Left cardiac atrium (tissue), 4 donors: ENCODE data around the gene PMF1. TPM values are rescaled to one million over a fixed set of nuclear protein-coding genes. Genes with fewer than 3 reads are reported as not detected.
"Not testable (repeated sequence)": the region's sequence is repeated elsewhere in the genome, so short reads cannot be mapped to it uniquely, and the experiment has no call there.

ENCODE experiments used
- ATAC-seq, 2 donors: fragments of 200-7000 bp; cut with Tn5 transposase; one replicate each; pipeline ENCODE4 v1.9.1; 2020; ENCODE audit warnings: mild to moderate bottlenecking in 2 of 2, moderate library complexity in 2 of 2
- DNase-seq: peaks from one replicate; pipeline ENCODE4 v3.0.0-alpha.2; 2020
- intact Hi-C, 2 donors: fragments of 100-400 bp; cut with DNase I; formaldehyde crosslinking; loops; one replicate each; pipeline versions ENCODE4 v1.14.1 to v1.15.1; 2022 to 2023
- total RNA-seq, 2 donors: library from RNA; stranded (reverse); fragmentation: NEBNext Ultra II Directional; extraction: Animal tissue kit (Norgen Biotek cat#: 25700); gene quantifications; one replicate each; pipeline ENCODE4 v1.2.1, GENCODE V29; 2021
- donor health status: DM: no; HTN: yes; CAD: no.
- donor health status: DM: no; HTN: yes; CAD: no; lungs with severe emphysema.
- donor health status: DM: yes; HTN: yes; CAD: no.
- donor health status: Dilated cardiomyopathy.

PMF1 gene
- total RNA-seq, 2 donors from 2014 or later = 47.4 to 62.8 TPM

DNA sequence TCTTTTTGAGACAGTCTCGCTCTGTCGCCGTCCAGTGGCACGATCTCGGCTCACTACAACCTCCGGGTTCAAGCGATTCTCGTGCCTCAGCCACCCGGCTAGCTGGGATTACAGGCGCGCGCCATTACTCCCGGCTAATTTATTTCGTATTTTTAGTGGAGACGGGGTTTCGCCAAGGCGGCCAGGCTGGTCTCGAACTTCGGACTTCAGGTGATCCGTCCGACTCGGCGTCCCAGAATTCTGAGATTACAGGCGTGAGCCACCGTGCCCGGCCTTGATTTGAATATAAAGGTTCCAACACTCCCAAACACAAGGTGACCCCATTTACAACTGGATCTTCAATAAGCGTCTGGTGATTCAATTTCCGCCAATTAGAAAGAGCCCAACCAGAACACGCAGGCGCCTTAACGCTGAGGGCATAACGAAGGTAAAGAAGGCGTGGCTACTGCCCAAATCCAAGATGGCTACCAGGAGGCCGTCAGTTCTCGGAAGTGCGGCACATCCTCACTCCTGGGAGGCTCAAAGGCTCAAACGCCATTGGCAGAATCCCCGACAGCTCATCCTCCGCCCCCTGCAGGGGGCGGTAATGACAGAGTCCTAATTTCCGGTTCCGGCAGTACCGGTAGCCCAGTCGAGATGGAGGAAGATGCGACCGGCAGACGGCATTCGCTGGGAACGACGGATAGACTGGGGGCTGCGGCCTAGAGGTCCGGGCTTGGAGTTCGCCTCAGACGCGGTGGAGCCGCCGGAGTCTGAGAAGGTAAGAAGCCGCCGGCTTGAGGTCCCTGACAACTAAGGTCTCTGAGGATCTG is 19.1 kb upstream of the PMF1 start, which contains the start of gene SLC25A44:
TSS of gene SLC25A44 (plus strand) at position 617 of the 812 bp plus-strand sequence. CDS start 5,744 bp downstream, outside the sequence.
- peak; percentile 95 for DNase-seq
- peak; percentile 100 for ATAC-seq
- intact Hi-C loops = no loop called here

DNA sequence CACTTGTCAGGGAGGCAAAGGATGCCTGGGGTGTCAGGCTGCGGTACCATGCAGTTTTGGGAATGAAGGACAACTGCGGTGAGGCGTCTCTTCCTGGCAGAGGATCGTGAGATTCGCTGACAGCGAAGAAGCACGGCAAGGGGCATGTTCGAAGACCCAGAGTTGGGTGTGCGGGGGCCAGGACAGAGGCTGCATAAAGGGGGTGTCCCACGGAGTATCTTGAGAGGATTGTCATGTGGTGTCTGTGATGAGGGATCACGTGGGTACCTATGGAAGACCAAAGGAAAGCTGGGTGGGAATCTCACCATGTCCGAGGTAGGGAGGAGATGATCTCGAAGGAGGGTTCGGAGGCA is 18.5 kb upstream of the PMF1 start:
- DNase-seq = no peak
- ATAC-seq = peak in 1 of 2 donors; percentile 4

DNA sequence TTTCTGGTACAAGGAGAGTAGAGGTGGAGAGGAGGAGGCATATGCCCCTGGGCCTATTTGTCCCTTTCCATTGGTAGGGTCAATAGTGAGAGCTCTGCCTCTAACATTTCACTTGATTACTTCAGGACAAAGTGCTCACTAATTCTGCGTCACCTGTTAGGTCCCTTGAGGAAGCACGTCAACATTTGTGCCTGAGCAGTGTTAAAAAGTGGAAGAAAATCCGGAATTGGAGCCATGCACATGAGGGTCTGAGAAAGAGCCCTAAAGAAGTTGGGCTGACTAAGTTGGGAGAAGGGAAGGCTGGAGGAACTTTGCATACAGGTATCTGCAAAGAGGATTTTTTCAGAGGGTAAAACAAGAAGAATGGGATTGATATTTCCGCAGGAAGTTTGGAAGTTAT is 17.0 kb upstream of the PMF1 start:
- intact Hi-C loops = no loop called here
- DNase-seq (no peak), ATAC-seq (no peak)

More for the DNA sequence above, 18.5 kb upstream of the PMF1 start:
- intact Hi-C loops = no loop called here

DNA sequence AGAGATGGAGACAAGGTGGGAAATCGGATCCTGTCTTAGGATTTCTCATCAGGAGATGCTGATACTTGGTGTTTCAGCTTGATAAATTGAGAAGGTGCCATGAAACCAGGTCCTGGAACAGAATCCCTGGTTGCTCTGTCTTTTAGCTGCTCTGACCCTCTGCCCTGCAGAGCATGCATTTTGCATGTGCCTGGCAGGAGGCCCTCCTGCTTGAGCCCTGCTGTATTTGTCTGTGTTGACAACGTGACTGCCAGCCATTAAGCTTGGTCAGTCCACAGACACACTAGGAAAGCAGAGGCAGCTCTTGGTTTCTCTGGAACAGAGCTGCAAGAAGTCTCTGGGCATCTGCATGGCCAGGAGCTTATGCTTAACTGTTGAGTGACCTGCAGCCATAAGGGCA is 16.4 kb upstream of the PMF1 start:
- ATAC-seq (no peak), DNase-seq (no peak)
- intact Hi-C loops = no loop called here

DNA sequence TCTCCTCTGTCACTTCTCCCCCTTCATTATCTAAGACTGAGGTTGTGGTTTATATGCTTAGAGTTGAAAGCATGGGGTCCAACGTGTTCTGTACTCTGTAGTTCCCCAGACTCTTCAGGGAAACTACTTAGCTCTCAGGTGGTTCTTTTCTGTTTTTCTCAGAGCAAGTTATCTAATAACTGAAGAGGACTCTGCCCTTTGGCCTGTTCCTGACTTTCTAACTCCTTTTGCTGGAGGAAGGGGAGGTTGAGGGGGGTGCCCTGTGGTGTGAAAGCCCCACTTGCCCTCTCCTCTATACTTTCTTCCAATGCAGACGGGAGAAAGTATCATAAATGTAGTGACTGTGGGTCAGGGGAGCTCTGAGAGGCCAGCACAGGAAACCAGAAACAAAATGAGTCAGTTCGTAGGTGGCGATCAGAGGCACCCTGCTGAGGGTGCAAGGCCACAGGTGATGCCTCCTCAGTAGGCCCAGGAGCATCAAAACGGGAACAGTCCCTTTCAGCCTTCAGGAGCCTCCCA is 13.9 kb upstream of the PMF1 start:
- intact Hi-C loops = no loop called here
- DNase-seq = no peak
- ATAC-seq = no peak

DNA sequence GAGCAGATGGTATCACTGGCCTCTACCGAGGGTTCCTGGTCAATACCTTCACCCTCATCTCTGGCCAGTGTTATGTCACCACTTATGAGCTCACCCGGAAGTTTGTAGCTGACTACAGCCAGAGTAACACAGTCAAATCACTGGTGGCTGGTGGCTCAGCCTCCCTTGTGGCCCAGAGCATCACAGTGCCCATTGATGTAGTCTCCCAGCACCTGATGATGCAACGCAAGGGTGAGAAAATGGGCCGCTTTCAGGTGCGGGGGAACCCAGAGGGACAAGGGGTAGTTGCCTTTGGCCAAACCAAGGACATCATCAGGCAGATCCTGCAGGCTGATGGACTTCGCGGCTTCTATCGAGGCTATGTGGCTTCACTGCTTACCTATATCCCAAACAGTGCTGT is 12.8 kb upstream of the PMF1 start:
- intact Hi-C loops = no loop called here
- ATAC-seq = no peak
- DNase-seq = no peak

DNA sequence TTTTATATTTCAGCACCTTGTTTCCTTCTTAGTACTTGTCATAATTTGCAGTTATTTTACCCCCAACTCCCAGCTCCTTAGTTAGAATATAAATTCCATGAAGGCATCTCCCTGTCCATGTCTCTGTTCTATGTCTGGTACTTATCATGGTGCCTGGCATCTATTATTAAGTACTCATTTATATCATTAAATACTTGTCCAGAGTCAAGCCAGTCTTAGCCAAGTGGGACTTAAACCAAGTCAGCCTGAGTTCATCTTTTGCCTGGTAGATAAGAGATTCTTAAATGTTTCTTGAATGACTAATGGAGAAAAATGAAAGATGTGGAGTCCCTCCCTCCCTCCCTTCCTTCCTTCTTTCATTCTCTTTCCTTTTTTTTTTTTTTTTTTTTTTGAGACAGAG is 9.5 kb upstream of the PMF1 start:
- ATAC-seq (peak; percentile 55 to 86), DNase-seq (no peak)
- intact Hi-C loops = no loop called here

DNA sequence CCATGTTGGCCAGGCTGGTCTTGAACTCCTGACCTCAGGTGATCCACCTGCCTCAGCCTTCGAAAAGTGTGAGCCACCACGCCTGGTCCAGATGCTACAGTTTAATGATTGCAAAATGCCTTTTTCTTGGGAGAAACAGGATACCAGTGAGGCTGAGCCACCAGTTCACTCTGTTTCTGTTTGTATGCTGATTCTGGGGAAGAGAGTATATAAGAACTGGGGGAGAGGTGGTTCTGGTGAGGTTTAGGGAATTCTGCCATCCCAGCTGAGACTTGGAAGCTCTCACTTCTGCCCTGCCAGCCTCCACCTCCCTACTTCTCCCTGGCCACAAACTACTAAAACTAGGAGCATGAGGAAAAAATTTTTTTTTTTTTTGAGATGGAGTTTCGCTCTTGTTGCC is 8.1 kb upstream of the PMF1 start:
- intact Hi-C loops = no loop called here
- ATAC-seq (peak in 1 of 2 donors; percentile 41), DNase-seq (no peak)

DNA sequence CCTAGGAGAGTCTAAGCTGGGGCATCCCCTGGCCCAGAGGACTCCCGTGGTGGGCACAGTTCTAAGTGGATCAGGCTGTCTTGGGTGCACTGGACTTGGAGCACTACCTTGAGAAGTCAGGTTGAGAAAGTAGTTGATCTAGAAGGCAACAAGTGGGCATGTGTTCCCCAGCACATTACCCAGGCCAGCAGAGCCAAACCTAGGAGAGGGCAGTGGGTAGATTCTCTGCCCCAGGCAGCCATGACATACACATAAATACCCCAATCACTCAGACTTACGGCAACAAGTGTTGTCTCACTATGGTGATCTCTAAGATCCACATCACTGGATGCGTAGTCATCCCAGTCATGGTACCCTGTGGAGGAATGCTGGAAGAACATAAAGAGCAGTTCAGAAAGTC is 1.6 kb upstream of the PMF1 start:
- ATAC-seq = no peak
- intact Hi-C loops = loop anchor here in 1 of 2 donors (5.0 kb wide), 1 partner anchor 49 kb away; no protein-coding TSS in a partner anchor
- no peak for DNase-seq

DNA sequence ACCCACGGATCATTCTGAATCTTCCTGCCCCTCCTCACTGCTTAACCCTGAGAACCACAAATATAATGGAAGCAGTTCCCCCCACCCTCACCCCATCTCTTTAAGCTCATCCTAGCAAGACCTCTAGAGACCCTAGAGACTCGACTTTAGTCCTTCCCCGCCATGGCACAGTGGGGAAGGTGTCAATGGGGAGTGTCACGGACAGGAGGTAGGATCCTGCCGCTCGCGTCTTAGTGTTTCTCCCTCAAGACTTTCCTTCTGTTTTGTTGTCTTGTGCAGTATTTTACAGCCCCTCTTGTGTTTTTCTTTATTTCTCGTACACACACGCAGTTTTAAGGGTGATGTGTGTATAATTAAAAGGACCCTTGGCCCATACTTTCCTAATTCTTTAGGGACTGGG is 677 bp upstream of the PMF1 start:
- DNase-seq (no peak), ATAC-seq (no peak)
- intact Hi-C loops = loop anchor here in 1 of 2 donors (5.0 kb wide), 1 partner anchor 50 kb away; no protein-coding TSS in a partner anchor

DNA sequence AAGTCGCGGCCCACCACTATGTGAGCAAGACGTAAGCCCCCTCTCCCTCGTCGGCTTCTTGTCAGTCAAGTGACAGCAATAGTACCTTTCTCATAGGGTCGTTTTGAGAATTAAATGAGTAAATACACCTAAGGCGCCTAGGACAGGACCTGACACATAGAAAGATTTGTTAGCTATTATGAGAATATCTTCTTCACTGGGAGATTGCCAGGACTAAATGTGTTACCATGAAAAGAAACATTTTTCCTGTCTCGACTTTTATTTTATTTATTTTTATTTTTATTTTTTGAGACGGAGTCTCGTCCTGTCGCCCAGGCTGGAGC is 798 bp downstream of the PMF1 start:
- intact Hi-C loops = loop anchor here in 1 of 2 donors (5.0 kb wide), 1 partner anchor 51 kb away; no protein-coding TSS in a partner anchor
- ATAC-seq = no peak
- DNase-seq = no peak

DNA sequence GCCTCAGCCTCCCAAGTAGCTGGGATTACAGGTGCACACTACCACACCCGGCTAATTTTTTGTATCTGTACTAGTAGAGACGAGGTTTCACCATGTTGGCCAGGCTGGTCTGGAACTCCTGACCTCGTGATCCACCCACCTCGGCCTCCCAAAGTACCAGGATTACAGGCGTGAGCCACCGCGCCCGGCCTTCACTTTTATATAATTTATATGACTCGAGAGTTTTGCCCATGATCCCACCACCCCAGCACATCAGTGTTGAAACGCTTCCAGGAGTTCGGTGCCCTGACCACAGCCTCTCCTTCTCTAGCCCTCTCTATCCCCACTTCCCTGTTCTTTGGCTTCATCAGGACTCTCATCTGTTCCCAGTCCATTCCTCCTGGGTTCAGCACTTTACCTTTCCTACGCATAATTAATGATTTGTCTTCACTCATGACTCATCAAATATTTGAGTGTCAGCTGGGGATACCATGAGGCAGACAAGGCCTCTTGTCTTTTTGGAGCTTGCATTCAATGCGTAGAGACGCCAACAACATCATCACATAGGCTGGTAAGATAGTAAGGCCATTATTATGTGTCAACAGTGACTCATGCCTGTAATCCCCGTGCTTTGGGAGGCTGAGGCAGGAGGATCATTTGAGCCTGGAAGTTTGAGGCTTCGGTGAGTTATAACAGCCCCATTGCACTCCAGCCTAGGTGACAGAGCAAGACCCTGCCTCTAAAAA is 1.4 kb downstream of the PMF1 start:
- intact Hi-C loops = loop anchor here in 1 of 2 donors (5.0 kb wide), 1 partner anchor 52 kb away; no protein-coding TSS in a partner anchor
- no peak for DNase-seq
- no peak for ATAC-seq

DNA sequence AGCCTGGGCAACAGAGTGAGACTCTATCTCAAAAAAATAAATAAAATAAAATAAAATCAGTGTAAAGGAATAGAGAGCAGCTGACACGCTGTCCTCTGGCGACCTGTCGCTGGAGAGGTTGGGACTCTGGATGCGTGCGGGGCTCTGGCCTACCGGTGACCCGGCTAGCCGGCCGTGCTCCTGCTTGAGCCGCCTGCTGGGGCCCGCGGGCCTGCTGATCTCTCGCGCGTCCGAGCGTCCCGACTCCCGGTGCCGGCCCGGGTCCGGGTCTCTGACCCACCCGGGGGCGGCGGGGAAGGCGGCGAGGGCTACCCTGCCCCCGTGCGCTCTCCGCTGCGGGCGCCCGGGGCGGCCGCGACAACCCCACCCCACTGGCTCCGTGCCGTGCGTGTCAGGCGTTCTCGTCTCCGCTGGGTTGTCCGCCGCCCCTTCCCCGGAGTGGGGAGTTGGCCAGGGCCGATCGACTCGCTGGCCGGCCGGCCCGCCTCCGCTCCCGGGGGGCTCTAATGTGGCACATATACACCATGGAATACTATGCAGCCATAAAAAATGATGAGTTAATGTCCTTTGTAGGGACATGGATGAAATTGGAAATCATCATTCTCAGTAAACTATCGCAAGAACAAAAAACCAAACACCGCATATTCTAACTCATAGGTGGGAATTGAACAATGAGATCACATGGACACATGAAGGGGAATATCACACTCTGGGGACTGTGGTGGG is 3.7 kb downstream of the PMF1 start:
- DNase-seq, intact Hi-C loops, ATAC-seq: not testable (repeated sequence)

DNA sequence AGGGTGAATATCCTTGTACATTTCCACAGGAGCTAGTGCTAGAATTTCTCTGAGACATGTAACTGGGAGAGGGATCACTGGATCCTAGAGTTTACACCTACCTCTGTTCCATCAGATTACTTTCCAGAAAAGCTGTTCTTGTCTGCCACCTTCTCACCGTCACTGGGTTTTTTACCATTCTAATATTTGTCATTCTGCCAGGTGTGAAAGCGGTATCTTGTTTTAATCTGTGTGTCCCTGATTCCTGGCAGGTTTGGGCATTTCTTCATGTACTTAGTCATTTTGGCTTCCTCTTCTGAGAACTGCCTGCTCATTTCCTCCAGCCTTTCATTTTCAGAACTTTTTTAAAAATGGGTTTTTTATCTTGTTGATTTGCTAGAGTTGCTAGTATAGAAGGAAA is 5.1 kb downstream of the PMF1 start:
- DNase-seq (no peak), ATAC-seq (no peak)
- intact Hi-C loops = no loop called here

DNA sequence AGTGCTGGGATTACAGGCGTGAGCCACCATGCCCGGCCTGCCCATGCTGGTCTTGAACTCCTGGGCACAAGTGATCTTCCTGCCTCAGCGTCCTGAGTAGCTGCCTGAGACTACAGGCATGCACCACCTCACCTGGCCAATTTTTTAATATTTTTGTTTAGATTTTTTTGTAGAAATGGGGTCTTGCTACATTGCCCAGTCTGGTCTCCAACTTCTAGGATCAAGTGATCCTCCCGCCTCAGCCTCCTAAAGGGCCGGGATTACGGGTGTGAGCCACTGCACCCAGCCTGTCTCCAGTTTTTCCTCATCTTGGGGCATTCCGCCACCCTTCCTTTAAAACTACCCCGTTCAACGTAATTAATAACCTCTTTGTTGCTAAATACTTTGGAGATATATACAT is 7.4 kb downstream of the PMF1 start:
- DNase-seq (no peak), ATAC-seq (no peak)
- intact Hi-C loops = no loop called here

DNA sequence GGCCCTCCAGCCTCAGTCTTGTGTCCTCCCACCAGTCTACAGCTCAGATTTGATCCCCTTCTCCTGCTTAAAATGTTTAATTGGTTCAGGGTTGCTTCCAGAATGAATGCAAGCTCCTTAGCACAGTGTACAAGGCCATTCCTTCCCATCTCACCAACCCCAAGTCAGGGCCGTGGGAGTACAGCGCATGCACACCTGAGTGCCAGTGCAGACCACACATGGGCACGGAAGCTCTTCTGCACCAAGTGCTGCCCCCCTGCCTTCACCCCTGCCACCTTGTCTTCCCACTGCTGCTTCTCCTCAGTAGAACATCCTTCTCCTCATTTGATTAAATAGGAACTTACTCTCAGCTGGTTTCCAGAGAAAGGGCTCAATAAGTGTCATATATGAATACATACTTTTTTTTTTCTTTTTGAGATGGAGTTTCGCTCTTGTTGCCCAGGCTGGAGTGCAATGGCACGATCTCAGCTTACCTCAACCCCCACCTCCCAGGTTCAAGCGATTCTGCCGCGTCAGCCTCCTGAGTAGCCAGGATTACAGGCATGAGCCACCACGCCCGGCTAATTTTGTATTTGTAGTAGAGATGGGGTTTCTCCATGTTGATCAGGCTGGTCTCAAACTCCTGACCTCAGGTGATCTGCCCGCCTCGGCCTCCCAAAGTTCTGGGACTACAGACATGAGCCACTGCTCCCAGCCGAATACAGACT is 9.3 kb downstream of the PMF1 start:
- DNase-seq = no peak
- intact Hi-C loops = no loop called here
- ATAC-seq = no peak

DNA sequence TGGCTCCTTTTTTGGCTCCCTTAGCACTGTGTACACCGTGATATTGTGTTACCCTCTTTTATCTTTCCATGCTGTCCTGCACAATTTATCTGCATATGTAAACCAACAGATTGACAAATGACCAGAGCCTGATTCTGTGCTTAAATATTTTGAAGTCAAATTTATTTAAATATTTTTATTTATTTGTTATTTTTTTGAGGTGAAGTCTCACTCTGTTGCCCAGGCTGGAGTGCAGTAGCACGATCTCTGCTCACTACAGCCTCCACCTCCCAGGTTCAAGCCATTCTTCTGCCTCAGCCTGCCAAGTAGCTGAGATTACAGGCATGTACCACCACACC is 12.8 kb downstream of the PMF1 start:
- intact Hi-C loops = loop anchor here (1.0 to 5.0 kb wide), 4 partner anchors 78 to 135 kb away; no protein-coding TSS in a partner anchor
- ATAC-seq = no peak

DNA sequence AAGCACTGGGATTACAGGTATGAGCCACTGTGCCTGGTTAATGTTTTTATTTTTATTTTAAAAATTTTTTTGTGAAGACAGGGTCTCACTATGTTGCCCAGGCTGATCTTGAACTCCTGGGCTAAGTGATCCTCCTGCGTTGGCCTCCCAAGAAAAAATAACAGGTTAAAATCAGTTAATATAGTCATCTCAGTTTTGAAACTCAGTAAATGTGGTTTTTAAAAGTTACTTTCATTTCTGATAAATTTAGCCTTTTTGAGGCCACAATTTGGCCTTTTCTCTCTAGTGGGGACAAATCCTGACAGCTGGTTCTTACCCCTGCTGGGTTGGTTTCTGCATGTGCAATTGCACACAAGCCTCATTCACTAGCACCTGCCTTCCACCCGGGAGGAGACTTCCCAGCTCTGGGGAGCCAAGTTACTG is 13.3 kb downstream of the PMF1 start:
- ATAC-seq (no peak), DNase-seq (no peak)
- intact Hi-C loops = loop anchor here in 1 of 2 donors (5.0 kb wide), 2 partner anchors 79 to 134 kb away; no protein-coding TSS in a partner anchor

More for the DNA sequence above, 12.8 kb downstream of the PMF1 start:
- no peak for DNase-seq

DNA sequence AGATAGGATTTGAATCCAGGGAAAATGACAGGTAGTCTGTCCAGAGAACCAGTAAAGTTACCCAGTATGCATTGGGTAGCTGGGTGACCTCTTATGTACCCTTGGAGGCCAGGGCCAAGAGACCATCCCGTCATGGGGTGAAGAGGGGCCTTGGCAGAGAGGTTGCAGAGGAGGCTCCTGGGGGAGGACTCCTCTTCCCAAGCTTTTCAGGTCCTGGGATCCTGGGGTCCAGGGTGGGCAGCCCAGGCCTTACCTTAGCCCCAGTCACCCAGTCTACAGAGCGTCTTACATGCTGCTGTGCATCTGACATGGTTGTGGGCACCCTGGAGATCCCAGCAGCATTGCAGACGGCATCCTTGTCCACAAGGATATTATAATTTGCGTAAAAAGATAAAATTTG is 14.0 kb downstream of the PMF1 start:
- intact Hi-C loops = loop anchor here in 1 of 2 donors (5.0 kb wide), 2 partner anchors 79 to 134 kb away; no protein-coding TSS in a partner anchor
- ATAC-seq = no peak
- DNase-seq = no peak
